GM19193 (cell line): Measurements from ENCODE around the gene WDSUB1.

Experiments used
- POLR2A ChIP-seq: IDR thresholded peaks from 4 replicates; pipeline ENCODE4 v1.6.1; 2011; ENCODE audit not compliant: insufficient read depth, insufficient read length; ENCODE audit errors: extremely low read depth

The WDSUB1 gene

GRCh38 chr2:159196393-159196925, 90.0 kb downstream of the WDSUB1 start:
- no peak for TF ChIP-seq POLR2A

DNA sequence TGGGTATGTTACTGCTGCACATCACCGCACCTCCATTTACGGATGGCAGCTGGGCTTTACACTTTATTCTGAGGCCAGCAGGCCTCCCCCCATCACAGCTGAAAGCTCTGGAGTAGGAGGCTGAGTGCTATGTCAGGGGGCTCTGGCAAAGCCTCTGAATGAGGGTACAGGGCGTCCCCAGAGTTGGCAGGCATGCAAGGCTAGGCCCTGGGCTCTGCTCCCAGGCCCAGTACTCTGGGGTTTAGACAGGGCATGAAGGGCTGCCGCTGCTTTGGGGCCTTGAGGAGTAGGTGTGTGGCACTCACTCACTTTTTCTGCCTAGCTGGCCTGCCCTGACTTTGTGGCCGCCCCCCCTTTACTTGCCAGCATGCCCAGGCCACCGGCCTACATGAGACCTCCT, 90.8 kb downstream of the WDSUB1 start:
- no peak for TF ChIP-seq POLR2A

DNA sequence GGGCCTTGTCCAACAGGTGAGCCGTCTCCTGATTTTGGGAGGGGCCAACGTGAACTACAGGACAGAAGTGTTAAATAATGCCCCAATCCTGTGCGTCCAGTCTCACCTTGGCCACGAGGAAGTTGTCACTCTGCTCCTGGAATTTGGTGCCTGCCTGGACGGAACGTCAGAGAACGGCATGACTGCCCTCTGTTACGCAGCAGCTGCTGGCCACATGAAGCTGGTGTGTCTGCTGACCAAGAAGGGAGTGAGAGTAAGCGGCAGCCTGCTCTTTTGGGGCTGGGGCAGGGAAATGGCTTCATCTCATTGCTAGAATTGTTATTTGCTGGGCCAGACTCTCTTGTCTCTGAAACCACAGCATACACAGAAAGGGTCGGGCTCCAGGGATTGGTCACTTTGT, 92.3 kb downstream of the WDSUB1 start:
- no peak for TF ChIP-seq POLR2A

DNA sequence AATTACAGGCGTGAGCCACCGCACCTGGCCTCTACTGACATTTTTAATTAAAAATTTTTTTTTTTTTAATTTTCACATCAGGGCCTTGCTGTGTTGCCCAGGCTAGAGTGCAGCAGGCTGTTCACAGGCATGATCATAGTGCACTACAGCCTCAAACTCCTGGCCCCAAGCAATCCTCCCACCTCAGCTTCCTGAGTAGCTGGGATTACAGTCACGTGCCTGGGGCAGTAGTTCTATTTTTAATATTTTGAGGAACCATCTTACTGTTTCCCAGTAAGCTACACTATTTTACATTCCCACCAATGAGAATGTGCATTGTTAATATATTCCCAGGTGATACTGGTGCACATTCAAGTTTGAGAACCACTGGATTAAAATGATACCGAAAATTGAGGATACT, 92.7 kb downstream of the WDSUB1 start:
- no peak for TF ChIP-seq POLR2A

DNA sequence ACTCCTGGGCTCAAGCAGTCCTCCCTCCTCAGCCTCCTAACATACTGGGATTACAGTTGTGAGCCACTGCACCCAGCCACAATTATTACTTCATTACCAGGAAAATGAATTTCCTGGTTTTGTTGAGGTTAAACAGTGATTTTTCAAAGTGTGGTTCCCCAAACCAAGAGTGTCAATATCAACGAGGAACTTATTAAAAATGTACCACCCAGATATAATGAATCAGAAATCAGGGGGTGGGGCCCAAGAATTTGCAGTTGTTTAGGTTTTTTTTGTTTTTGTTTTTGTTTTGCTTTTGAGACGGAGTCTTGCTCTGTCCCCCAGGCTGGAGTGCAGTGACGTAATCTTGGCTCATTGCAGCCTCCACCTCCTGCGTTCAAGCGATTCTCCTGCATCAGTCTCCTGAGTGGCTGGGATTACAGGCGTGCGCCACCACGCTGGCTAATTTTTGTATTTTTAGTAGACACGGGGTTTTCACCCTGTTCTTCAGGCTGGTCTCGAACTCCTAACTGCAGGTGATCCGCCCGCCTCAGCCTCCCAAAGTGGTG, 94.1 kb downstream of the WDSUB1 start:
- TF ChIP-seq POLR2A, result no peak

- no peak for TF ChIP-seq POLR2A
These were observed 98.1 kb downstream of the WDSUB1 start for GRCh38 chr2:159188449-159188848.

DNA sequence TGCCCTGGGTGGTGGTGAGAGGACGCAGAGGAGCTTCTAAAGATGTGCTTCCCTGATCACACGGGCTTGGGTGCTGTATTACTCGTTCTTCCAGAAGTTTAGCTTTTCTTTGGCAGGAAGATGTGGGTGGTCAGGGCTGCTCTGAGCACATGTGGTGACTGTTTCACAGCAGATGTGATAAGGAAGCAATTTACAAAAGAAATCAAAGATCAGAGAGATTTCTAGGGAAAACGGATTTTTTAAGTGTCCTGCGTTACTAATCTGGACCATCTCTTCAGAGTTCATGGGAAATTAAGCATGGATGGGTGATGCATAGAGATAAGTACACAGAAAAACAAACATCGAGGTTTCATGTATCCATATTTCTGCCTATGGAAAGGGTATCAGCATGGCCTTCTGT, 99.4 kb downstream of the WDSUB1 start:
- TF ChIP-seq POLR2A, result no peak

GRCh38 chr2:159186462-159186861, 100.0 kb downstream of the WDSUB1 start:
- TF ChIP-seq POLR2A, result no peak
